ENCODE measurements around the gene SNU13. TPM values are rescaled to one million over a fixed set of nuclear protein-coding genes. Genes with fewer than 3 reads are reported as not detected.

Gene SNU13
- total RNA-seq, 4 donors from 2014 or later: 78.6 to 131 (median 111) TPM

GRCh38 chr22:41722496-41722895 is 33.8 kb upstream of the SNU13 start:
- ATAC-seq: no peak
- Histone ChIP-seq H3K27ac (no peak overlapping the region), H3K36me3 (no peaks in the 10 kb centered on the region), H3K27me3 (no peaks in the 10 kb centered on the region), H3K4me3 (no peak overlapping the region), H3K4me1 (no peaks in the 10 kb centered on the region), H3K9me3 (no peaks in the 10 kb centered on the region)
- no peak for TF ChIP-seq CTCF (IDR thresholded peaks at IDR 0.05)
- no peak for TF ChIP-seq POLR2AphosphoS5 (IDR thresholded peaks at IDR 0.05)
- no peak for TF ChIP-seq POLR2A (IDR thresholded peaks at IDR 0.05)
- TF ChIP-seq EP300 (IDR thresholded peaks at IDR 0.05): no peak
- WGBS, 2 donors (ENCODE audit: low coverage in 1 of 2): 60 to 70% methylated on average over 1 of the region's 1 CpG

GRCh38 chr22:41713004-41713403 is 24.3 kb upstream of the SNU13 start:
- no peaks in the 10 kb centered on the region for H3K27me3 ChIP-seq
- H3K4me1 ChIP-seq: no peaks in the 10 kb centered on the region
- no peak overlapping the region for H3K4me3 ChIP-seq
- no peaks in the 10 kb centered on the region for H3K36me3 ChIP-seq
- WGBS, 2 donors (ENCODE audit: low coverage in 1 of 2): 80 to 93% methylated on average over 1 to 9 of the region's 9 CpGs
- ATAC-seq: no peak
- no peaks in the 10 kb centered on the region for H3K9me3 ChIP-seq
- H3K27ac ChIP-seq: no peak overlapping the region
- no peak for TF ChIP-seq POLR2AphosphoS5 (IDR thresholded peaks at IDR 0.05)
- TF ChIP-seq EP300 (IDR thresholded peaks at IDR 0.05): no peak
- TF ChIP-seq CTCF (IDR thresholded peaks at IDR 0.05): no peak
- TF ChIP-seq POLR2A (IDR thresholded peaks at IDR 0.05): no peak

GRCh38 chr22:41709341-41709740 is 20.7 kb upstream of the SNU13 start:
- H3K27me3 ChIP-seq: no peaks in the 10 kb centered on the region
- H3K36me3 ChIP-seq: no peaks in the 10 kb centered on the region
- WGBS, 2 donors (ENCODE audit: low coverage in 1 of 2): 93 to 95% methylated on average over 6 to 7 of the region's 10 CpGs
- H3K27ac ChIP-seq: no peak overlapping the region
- no peak overlapping the region for H3K4me3 ChIP-seq
- no peaks in the 10 kb centered on the region for H3K9me3 ChIP-seq
- ATAC-seq: no peak
- TF ChIP-seq EP300 (IDR thresholded peaks at IDR 0.05): no peak
- no peak for TF ChIP-seq POLR2A (IDR thresholded peaks at IDR 0.05)
- no peak for TF ChIP-seq CTCF (IDR thresholded peaks at IDR 0.05)
- TF ChIP-seq POLR2AphosphoS5 (IDR thresholded peaks at IDR 0.05): no peak
- no peaks in the 10 kb centered on the region for H3K4me1 ChIP-seq

- peaks cover 0 to 9% (median 6%) of the 10 kb centered on the region in 3 donors for H3K4me1 ChIP-seq
- no peak for TF ChIP-seq CTCF (IDR thresholded peaks at IDR 0.05)
- no peak for TF ChIP-seq POLR2AphosphoS5 (IDR thresholded peaks at IDR 0.05)
- TF ChIP-seq EP300 (IDR thresholded peaks at IDR 0.05): no peak
- TF ChIP-seq POLR2A (IDR thresholded peaks at IDR 0.05): no peak
- H3K4me3 ChIP-seq: no peak overlapping the region
- H3K27ac ChIP-seq: no peak overlapping the region
- no peaks in the 10 kb centered on the region for H3K27me3 ChIP-seq
- no peaks in the 10 kb centered on the region for H3K9me3 ChIP-seq
- H3K36me3 ChIP-seq: no peaks in the 10 kb centered on the region
- no peak for ATAC-seq
- WGBS, 2 donors (ENCODE audit: low coverage in 1 of 2): 93% methylated on average over 3 to 5 of the region's 9 CpGs
Observed at GRCh38 chr22:41702763-41703162, 14.1 kb upstream of the SNU13 start.

- no peak for ATAC-seq
- Histone ChIP-seq H3K27ac (no peak overlapping the region), H3K4me3 (no peak overlapping the region), H3K36me3 (no peaks in the 10 kb centered on the region), H3K4me1 (peaks cover 0 to 23% (median 9%) of the 10 kb centered on the region in 3 donors), H3K27me3 (no peaks in the 10 kb centered on the region), H3K9me3 (no peaks in the 10 kb centered on the region)
- TF ChIP-seq POLR2A (IDR thresholded peaks at IDR 0.05): no peak
- TF ChIP-seq POLR2AphosphoS5 (IDR thresholded peaks at IDR 0.05): no peak
- no peak for TF ChIP-seq EP300 (IDR thresholded peaks at IDR 0.05)
- TF ChIP-seq CTCF (IDR thresholded peaks at IDR 0.05): no peak
- WGBS, 2 donors (ENCODE audit: low coverage in 1 of 2): 84% methylated on average over 7 of the region's 16 CpGs; no CpG with 5 or more reads in 1 of the 2 donors
Observed at GRCh38 chr22:41700108-41700364, 11.4 kb upstream of the SNU13 start.
